HepG2 (cell line): ENCODE measurements around the gene RBCK1. TPM values are rescaled to one million over a fixed set of nuclear protein-coding genes. Genes with fewer than 3 reads are reported as not detected.

ENCODE experiments used
- PITX1 ChIP-seq: sonication (generic); formaldehyde crosslinking; IDR thresholded peaks from 2 replicates; pipeline ENCODE4 v1.5.1; 2020; ENCODE audit warnings: mild to moderate bottlenecking, missing genetic modification reagents
- RBFOX2 ChIP-seq: fragments of 200-400 bp; formaldehyde crosslinking; IDR thresholded peaks from 2 replicates; pipeline ENCODE4 v1.6.1; 2017; ENCODE audit warnings: low read depth, mild to moderate bottlenecking, low read length
- RFX3 ChIP-seq: IDR thresholded peaks from 2 replicates; pipeline ENCODE4 v1.6.1; 2016; ENCODE audit warnings: missing biosample characterization, missing genetic modification reagents
- SKI ChIP-seq: fragments of 450-650 bp; IDR thresholded peaks from one replicate; pipeline ENCODE4 v1.6.1; 2018; ENCODE audit warnings: mild to moderate bottlenecking; ENCODE audit not compliant: partially characterized antibody
- SOX13 ChIP-seq, 3 experiments: fragments of 450-650 bp in 1 of 3; sonication (generic) in 1 of 3; formaldehyde crosslinking in 1 of 3; IDR thresholded peaks in 2 of 3; conservative IDR thresholded peaks in 1 of 3; 2 replicates each; pipeline versions ENCODE4 v1.5.0 to v1.6.1; 2016 to 2020; ENCODE audit warnings: antibody characterized with exemption in 1 of 3, mild to moderate bottlenecking in 1 of 3, missing compliant biosample characterization in 1 of 3, missing genetic modification reagents in 1 of 3, moderate library complexity in 1 of 3
- TCF7L2 ChIP-seq: IDR thresholded peaks from 2 replicates; pipeline ENCODE4 v1.6.1; 2011; ENCODE audit warnings: mild to moderate bottlenecking, low read depth, low read length, moderate library complexity
- ZFX ChIP-seq: sonication (generic); formaldehyde crosslinking; IDR thresholded peaks from 2 replicates; pipeline ENCODE4 v1.4.0; 2020; ENCODE audit warnings: mild to moderate bottlenecking, low read depth, missing genetic modification reagents, moderate library complexity
- ZIK1 ChIP-seq: sonication (generic); formaldehyde crosslinking; IDR thresholded peaks from 2 replicates; pipeline ENCODE4 v1.5.0; 2020; ENCODE audit warnings: mild to moderate bottlenecking, low read depth, missing genetic modification reagents, borderline replicate concordance
- ZNF136 ChIP-seq: sonication (generic); formaldehyde crosslinking; IDR thresholded peaks from 2 replicates; pipeline ENCODE4 v1.8.1; 2022; ENCODE audit warnings: low read depth, mild to moderate bottlenecking, moderate library complexity, missing genetic modification reagents
- ZNF180 ChIP-seq: sonication (generic); formaldehyde crosslinking; IDR thresholded peaks from 2 replicates; pipeline ENCODE4 v1.4.0; 2020; ENCODE audit warnings: low read depth, missing genetic modification reagents, borderline replicate concordance
- ZNF24 ChIP-seq: fragments of 450-650 bp; IDR thresholded peaks from 2 replicates; pipeline ENCODE4 v1.6.1; 2017; ENCODE audit warnings: antibody characterized with exemption, mild to moderate bottlenecking
- ZNF274 ChIP-seq: sonication (generic); formaldehyde crosslinking; IDR thresholded peaks from 2 replicates; pipeline ENCODE4 v1.5.1; 2020; ENCODE audit warnings: mild to moderate bottlenecking, missing genetic modification reagents
- ZNF431 ChIP-seq: sonication (generic); formaldehyde crosslinking; IDR thresholded peaks from 2 replicates; pipeline ENCODE4 v1.9.0; 2022; ENCODE audit warnings: missing genetic modification reagents, low read depth, mild to moderate bottlenecking, borderline replicate concordance
- ZNF432 ChIP-seq: sonication (generic); formaldehyde crosslinking; IDR thresholded peaks from 2 replicates; pipeline ENCODE4 v1.5.0; 2020; ENCODE audit warnings: missing genetic modification reagents, mild to moderate bottlenecking, borderline replicate concordance
- ZNF496 ChIP-seq: sonication (generic); formaldehyde crosslinking; IDR thresholded peaks from 2 replicates; pipeline ENCODE4 v1.8.1; 2023; ENCODE audit warnings: mild to moderate bottlenecking, moderate library complexity, missing genetic modification reagents; ENCODE audit not compliant: insufficient replicate concordance
- ZNF850 ChIP-seq: sonication (generic); formaldehyde crosslinking; conservative IDR thresholded peaks from 2 replicates; pipeline ENCODE4 v1.9.0; 2021; ENCODE audit warnings: mild to moderate bottlenecking, missing genetic modification reagents
- polyA plus RNA-seq, 8 experiments: library from polyadenylated mRNA; depleted of rRNA in 3 of 8; stranded (reverse) in 7 of 8; unstranded in 1 of 8; fragments of >200 nt; fragmentation: Illumina TruSeq in 4 of 8; extraction: Trizol in 4 of 8; gene quantifications; 2 replicates each; pipeline versions ENCODE4 v1.2.1 to v1.2.3, GENCODE V29; 2011 to 2016; ENCODE audit warnings: low read depth in 4 of 8, missing spikeins in 1 of 8, mixed read lengths in 1 of 8; ENCODE audit not compliant: insufficient read depth in 1 of 8
- total RNA-seq, 5 experiments: library from RNA; depleted of rRNA; stranded (reverse); fragments of >200 nt; fragmentation: Illumina TruSeq; extraction: Trizol; gene quantifications; 2 replicates each; pipeline ENCODE4 v1.2.3, GENCODE V29; 2016; ENCODE audit warnings: low read depth in 1 of 5
- TF ChIP-seq, protein P1 (sequence below): IDR thresholded peaks from 2 replicates; pipeline ENCODE4 v1.6.1; 2012; ENCODE audit warnings: low read length, improper control_type of control experiment
- TF ChIP-seq, protein P2 (sequence below): sonication (generic); formaldehyde crosslinking; IDR thresholded peaks from 2 replicates; pipeline ENCODE4 v1.4.0; 2020; ENCODE audit warnings: missing genetic modification reagents
- TF ChIP-seq, protein P3 (sequence below): sonication (generic); formaldehyde crosslinking; IDR thresholded peaks from 2 replicates; pipeline ENCODE4 v1.5.0; 2020; ENCODE audit warnings: missing genetic modification reagents
- TF ChIP-seq, protein P4 (sequence below): sonication (generic); formaldehyde crosslinking; IDR thresholded peaks from 2 replicates; pipeline ENCODE4 v1.5.1; 2020; ENCODE audit warnings: missing genetic modification reagents, mild to moderate bottlenecking, borderline replicate concordance
- TF ChIP-seq, protein P5 (sequence below): sonication (generic); formaldehyde crosslinking; IDR thresholded peaks from 2 replicates; pipeline ENCODE4 v1.8.1; 2023; ENCODE audit warnings: mild to moderate bottlenecking, missing genetic modification reagents

RBCK1 gene
- total and polyA plus RNA-seq, 2 of the 13 experiments (the other 11 are each of a cell fraction or from before 2014, with no cell fraction given), result 149 to 215 TPM

DNA sequence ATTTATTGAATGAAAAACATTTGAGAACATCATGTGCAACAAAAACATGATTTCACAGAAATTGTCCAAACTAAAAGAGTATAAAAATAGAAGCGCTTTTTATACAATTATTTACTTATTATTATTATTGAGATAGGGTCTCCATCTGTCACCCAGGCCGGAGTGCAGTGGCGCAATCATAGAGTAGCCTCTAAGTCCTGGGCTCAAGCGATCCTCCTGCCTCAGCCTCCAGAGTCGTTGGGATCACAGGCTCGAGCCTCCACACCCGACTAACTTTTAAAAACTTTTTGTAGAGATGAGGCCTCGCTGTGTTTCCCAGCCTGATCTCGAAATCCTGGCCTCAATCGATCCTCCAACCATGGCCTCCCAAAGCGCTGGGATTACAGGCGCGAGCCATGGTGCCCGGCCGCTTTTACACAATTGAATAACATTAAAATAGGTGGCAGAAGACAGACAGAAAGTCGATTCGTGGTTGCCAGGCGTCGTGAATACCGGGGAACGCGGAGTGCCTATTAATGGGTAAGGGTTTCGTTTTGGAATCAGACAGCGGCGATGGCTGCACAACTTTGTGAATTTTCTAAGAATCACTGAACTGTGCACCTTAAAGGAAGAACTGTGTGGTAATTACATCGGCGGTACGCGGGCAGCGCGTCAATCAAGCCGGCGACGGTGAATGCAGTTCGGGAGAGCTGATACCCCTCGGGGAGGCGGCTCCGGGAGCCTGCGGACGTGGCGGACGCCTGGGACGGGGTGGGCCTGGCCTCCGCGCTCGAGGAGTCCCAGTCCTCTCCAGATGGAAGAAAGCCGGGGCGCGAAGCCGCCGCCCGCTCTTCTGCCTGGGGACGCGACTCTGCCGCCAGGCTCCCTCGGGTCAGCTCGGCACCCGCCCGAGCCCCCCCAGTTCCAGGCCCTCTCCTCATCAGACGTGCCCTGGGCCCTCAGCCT is 53.4 kb downstream of the RBCK1 start (continued):
- TF ChIP-seq, protein P1, sequence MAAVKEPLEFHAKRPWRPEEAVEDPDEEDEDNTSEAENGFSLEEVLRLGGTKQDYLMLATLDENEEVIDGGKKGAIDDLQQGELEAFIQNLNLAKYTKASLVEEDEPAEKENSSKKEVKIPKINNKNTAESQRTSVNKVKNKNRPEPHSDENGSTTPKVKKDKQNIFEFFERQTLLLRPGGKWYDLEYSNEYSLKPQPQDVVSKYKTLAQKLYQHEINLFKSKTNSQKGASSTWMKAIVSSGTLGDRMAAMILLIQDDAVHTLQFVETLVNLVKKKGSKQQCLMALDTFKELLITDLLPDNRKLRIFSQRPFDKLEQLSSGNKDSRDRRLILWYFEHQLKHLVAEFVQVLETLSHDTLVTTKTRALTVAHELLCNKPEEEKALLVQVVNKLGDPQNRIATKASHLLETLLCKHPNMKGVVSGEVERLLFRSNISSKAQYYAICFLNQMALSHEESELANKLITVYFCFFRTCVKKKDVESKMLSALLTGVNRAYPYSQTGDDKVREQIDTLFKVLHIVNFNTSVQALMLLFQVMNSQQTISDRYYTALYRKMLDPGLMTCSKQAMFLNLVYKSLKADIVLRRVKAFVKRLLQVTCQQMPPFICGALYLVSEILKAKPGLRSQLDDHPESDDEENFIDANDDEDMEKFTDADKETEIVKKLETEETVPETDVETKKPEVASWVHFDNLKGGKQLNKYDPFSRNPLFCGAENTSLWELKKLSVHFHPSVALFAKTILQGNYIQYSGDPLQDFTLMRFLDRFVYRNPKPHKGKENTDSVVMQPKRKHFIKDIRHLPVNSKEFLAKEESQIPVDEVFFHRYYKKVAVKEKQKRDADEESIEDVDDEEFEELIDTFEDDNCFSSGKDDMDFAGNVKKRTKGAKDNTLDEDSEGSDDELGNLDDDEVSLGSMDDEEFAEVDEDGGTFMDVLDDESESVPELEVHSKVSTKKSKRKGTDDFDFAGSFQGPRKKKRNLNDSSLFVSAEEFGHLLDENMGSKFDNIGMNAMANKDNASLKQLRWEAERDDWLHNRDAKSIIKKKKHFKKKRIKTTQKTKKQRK, result no peak
- no peak for TF ChIP-seq ZNF850 (CRISPR knock-in tag)
- no peak; the same call in 1 of the 2 replicates for TF ChIP-seq RBFOX2
- no peak for TF ChIP-seq SOX13 (IDR thresholded peaks at IDR 0.05)
- TF ChIP-seq SOX13 (CRISPR knock-in tag; conservative IDR thresholded peaks at IDR 0.05 in 1 of 2, IDR thresholded peaks at IDR 0.05 in 1 of 2), result no peak
- TF ChIP-seq TCF7L2, result no peak
- TF ChIP-seq ZNF496 (CRISPR knock-in tag), result no peak
- no peak for TF ChIP-seq ZFX (CRISPR knock-in tag)
- no peak for TF ChIP-seq RFX3
- no peak; the same call in none of the 2 replicates for TF ChIP-seq PITX1 (CRISPR knock-in tag)
- 0 out of 2 replicates have a peak, but pooled peaks have one; percentile 6 for TF ChIP-seq ZNF24
- no peak for TF ChIP-seq ZNF136 (CRISPR knock-in tag)
- TF ChIP-seq, protein P2, sequence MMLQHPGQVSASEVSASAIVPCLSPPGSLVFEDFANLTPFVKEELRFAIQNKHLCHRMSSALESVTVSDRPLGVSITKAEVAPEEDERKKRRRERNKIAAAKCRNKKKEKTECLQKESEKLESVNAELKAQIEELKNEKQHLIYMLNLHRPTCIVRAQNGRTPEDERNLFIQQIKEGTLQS, result peak; percentile 15
- TF ChIP-seq SKI, result no peak
- TF ChIP-seq, protein P3, sequence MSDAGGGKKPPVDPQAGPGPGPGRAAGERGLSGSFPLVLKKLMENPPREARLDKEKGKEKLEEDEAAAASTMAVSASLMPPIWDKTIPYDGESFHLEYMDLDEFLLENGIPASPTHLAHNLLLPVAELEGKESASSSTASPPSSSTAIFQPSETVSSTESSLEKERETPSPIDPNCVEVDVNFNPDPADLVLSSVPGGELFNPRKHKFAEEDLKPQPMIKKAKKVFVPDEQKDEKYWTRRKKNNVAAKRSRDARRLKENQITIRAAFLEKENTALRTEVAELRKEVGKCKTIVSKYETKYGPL (CRISPR knock-in tag), result no peak; the same call in 1 of the 2 replicates
- TF ChIP-seq, protein P4, sequence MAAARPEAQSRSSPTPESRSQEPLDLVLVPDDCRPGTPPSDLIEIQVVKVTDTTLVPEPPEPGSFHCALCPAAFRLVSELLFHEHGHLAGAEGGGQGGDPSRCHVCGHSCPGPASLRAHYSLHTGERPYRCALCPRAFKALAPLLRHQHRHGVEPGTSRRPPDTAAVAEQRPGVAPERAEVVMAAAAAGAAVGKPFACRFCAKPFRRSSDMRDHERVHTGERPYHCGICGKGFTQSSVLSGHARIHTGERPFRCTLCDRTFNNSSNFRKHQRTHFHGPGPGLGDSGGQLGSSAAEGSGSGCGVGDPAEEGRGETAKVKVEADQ (CRISPR knock-in tag), result no peak
- TF ChIP-seq, protein P5, sequence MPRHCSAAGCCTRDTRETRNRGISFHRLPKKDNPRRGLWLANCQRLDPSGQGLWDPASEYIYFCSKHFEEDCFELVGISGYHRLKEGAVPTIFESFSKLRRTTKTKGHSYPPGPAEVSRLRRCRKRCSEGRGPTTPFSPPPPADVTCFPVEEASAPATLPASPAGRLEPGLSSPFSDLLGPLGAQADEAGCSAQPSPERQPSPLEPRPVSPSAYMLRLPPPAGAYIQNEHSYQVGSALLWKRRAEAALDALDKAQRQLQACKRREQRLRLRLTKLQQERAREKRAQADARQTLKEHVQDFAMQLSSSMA, result peak; percentile 76; the same call in 1 of the 2 replicates
- TF ChIP-seq ZNF180 (CRISPR knock-in tag), result no peak; the same call in 1 of the 2 replicates
- TF ChIP-seq ZNF431 (CRISPR knock-in tag), result no peak
- TF ChIP-seq ZNF274, result no peak; the same call in 1 of the 2 replicates
- TF ChIP-seq ZIK1 (CRISPR knock-in tag), result 0 out of 2 replicates have a peak, but pooled peaks have one; percentile 29
- TF ChIP-seq ZNF432 (CRISPR knock-in tag), result no peak
